K562 (cell line): Measurements from ENCODE around the gene EEPD1. TPM values are rescaled to one million over a fixed set of nuclear protein-coding genes. Genes with fewer than 3 reads are reported as not detected.

ENCODE experiments used
- ATAC-seq: fragments of 200-7000 bp; cut with Tn5 transposase; 3 replicates; pipeline ENCODE4 v1.9.1; 2020; ENCODE audit warnings: moderate library complexity
- BruUV-seq: library from RNA; stranded (reverse); fragments of 400-500 nt; replicated peaks from 2 replicates; lab custom pipeline; 2021; lab: Mats Ljungman, UMichigan
- CTCF ChIA-PET: fragments of 300-600 bp; formaldehyde crosslinking; extraction: SDS; loops from one replicate; lab custom pipeline; 2021; ENCODE audit warnings: low intra/inter-chr PET ratio; lab: Yijun Ruan, JAX
- POLR2A ChIA-PET: fragments of 300-600, 350-650 bp; sonication (Branson Sonifier 250); formaldehyde crosslinking; extraction: SDS; loops from one replicate; lab custom pipeline; 2021; ENCODE audit warnings: antibody characterized with exemption, inconsistent platforms; lab: Yijun Ruan, JAX
- DNase-seq, 4 experiments: peaks; one replicate each; pipeline versions ENCODE4 v3.0.0 to v3.0.0-alpha.2; 2011 to 2018; ENCODE audit warnings: low spot score in 3 of 4, mixed read lengths in 3 of 4; ENCODE audit errors: extremely low read depth in 1 of 4
- FAIRE-seq: peaks from 2 replicates; lab custom pipeline; 2011; peaks lifted over from hg19 to GRCh38; lab: Jason Lieb, UNC
- H2AFZ ChIP-seq: 2 replicates; pipeline ENCODE4 v1.6.0; 2011; ENCODE audit warnings: low read depth, low read length, control low read depth, inconsistent platforms
- H3K27ac ChIP-seq: fragments of 200-600 bp; 3 replicates; pipeline ENCODE4 v1.8.0; 2011; ENCODE audit warnings: low read depth, mild to moderate bottlenecking, control low read depth, inconsistent platforms, low read length, moderate library complexity, mixed read lengths; ENCODE audit errors: extremely low read depth
- H3K27me3 ChIP-seq, 2 experiments: fragments of 300-600 bp in 1 of 2; 2 replicates in 1 of 2; 3 replicates in 1 of 2; pipeline versions ENCODE4 v1.6.0 to v1.8.0; 2011; ENCODE audit warnings: inconsistent platforms in 2 of 2, low read length in 2 of 2, mild to moderate bottlenecking in 1 of 2, mixed read lengths in 1 of 2, moderate library complexity in 1 of 2; ENCODE audit not compliant: control insufficient read depth in 2 of 2, insufficient read depth in 2 of 2
- H3K36me3 ChIP-seq: fragments of 300-600 bp; 3 replicates; pipeline ENCODE4 v1.8.0; 2011; ENCODE audit warnings: mild to moderate bottlenecking, low read length, inconsistent platforms; ENCODE audit not compliant: control insufficient read depth, insufficient read depth
- H3K4me1 ChIP-seq, 2 experiments: fragments of 200-600 bp in 1 of 2; replicated peaks in 1 of 2; 2 replicates in 1 of 2; 3 replicates in 1 of 2; pipeline versions ENCODE4 v1.5.1 to v1.8.0; 2011; ENCODE audit warnings: inconsistent platforms in 2 of 2, low read length in 2 of 2, mild to moderate bottlenecking in 1 of 2, mixed read lengths in 1 of 2, moderate library complexity in 1 of 2; ENCODE audit not compliant: control insufficient read depth in 2 of 2, insufficient read depth in 2 of 2
- H3K4me2 ChIP-seq: 2 replicates; pipeline ENCODE4 v1.6.1; 2011; ENCODE audit warnings: low read length, control low read depth, inconsistent platforms, mixed read lengths; ENCODE audit not compliant: insufficient read depth
- H3K4me3 ChIP-seq: fragments of 200-600 bp; sonication (generic), shearing (Covaris generic); 2 replicates; pipeline ENCODE4 v1.5.1; 2016; ENCODE audit warnings: control low read depth, inconsistent platforms
- H3K79me2 ChIP-seq: fragments of 200-600 bp; 3 replicates; pipeline ENCODE4 v1.8.0; 2011; ENCODE audit warnings: low read length, inconsistent platforms; ENCODE audit not compliant: control insufficient read depth, insufficient read depth
- H3K9ac ChIP-seq, 2 experiments: 2 replicates each; pipeline versions ENCODE4 v1.6.0 to v1.6.1; 2011; ENCODE audit warnings: low read depth in 2 of 2, low read length in 2 of 2, control low read depth in 1 of 2, inconsistent platforms in 1 of 2, mild to moderate bottlenecking in 1 of 2, mixed read lengths in 1 of 2; ENCODE audit not compliant: insufficient read depth in 1 of 2
- H3K9me1 ChIP-seq: one replicate; pipeline ENCODE4 v1.6.0; 2011; ENCODE audit warnings: inconsistent platforms, mild to moderate bottlenecking, low read length, moderate library complexity; ENCODE audit not compliant: control insufficient read depth, insufficient read depth
- H3K9me3 ChIP-seq: replicated peaks from 2 replicates; pipeline ENCODE4 v1.5.1; 2011; ENCODE audit warnings: low read depth, low read length, inconsistent platforms; ENCODE audit not compliant: control insufficient read depth, insufficient read depth
- H4K20me1 ChIP-seq: replicated peaks from 2 replicates; pipeline ENCODE4 v1.6.1; 2011; ENCODE audit warnings: low read length, inconsistent platforms, mixed read lengths; ENCODE audit not compliant: control insufficient read depth, insufficient read depth
- CREBBP ChIP-seq: IDR thresholded peaks from one replicate; pipeline ENCODE4 v1.6.1; 2012; ENCODE audit warnings: low read depth, mild to moderate bottlenecking, control low read depth, inconsistent platforms, low read length
- HMGN3 ChIP-seq: IDR thresholded peaks from 2 replicates; pipeline ENCODE4 v1.6.1; 2011; ENCODE audit warnings: borderline replicate concordance, low read depth, mild to moderate bottlenecking, mixed read lengths, low read length; ENCODE audit not compliant: insufficient read length; ENCODE audit errors: extremely low read depth
- KDM5B ChIP-seq: fragments of 200-600 bp; sonication (generic); IDR thresholded peaks from 2 replicates; pipeline ENCODE4 v1.6.1; 2012; ENCODE audit warnings: low read depth, mild to moderate bottlenecking, moderate library complexity, low read length, control low read depth, inconsistent platforms; ENCODE audit not compliant: insufficient replicate concordance
- NR2F6 ChIP-seq: fragments of 450-650 bp; formaldehyde crosslinking; IDR thresholded peaks from 2 replicates; pipeline ENCODE4 v1.4.0; 2020; ENCODE audit warnings: mild to moderate bottlenecking
- TAF7 ChIP-seq: fragments of 450-650 bp; IDR thresholded peaks from 2 replicates; pipeline ENCODE4 v1.6.1; 2016; ENCODE audit warnings: missing genetic modification characterization, missing compliant biosample characterization
- ZNF445 ChIP-seq: fragments of 250-450 bp; sonication (Bioruptor Pico); IDR thresholded peaks from 2 replicates; pipeline ENCODE4 v1.4.0; 2020; ENCODE audit warnings: low read depth, mild to moderate bottlenecking, moderate library complexity
- ZNF764 ChIP-seq: fragments of 250-450 bp; sonication (Bioruptor Pico); IDR thresholded peaks from 2 replicates; pipeline ENCODE4 v1.4.0; 2020; ENCODE audit warnings: low read depth, mild to moderate bottlenecking, moderate library complexity
- WGBS: fragments of 100-300 bp; shearing (Covaris generic); methylation state at CpG from one replicate; pipeline ENCODE4 v1.1.6; 2016; ENCODE audit warnings: low coverage, mixed read lengths; ENCODE audit not compliant: insufficient coverage; ENCODE audit errors: missing lambda C conversion rate; 5-methylcytosine and 5-hydroxymethylcytosine counted together
- in situ Hi-C: fragments of 300-500 bp; cut with MboI; formaldehyde crosslinking; loops from 4 replicates; pipeline ENCODE4 v1.15.0; 2018; ENCODE audit warnings: inconsistent platforms, mixed read lengths
- intact Hi-C: fragments of 100-400 bp; cut with micrococcal nuclease; formaldehyde crosslinking; loops from 2 replicates; pipeline ENCODE4 v1.14.2; 2022
- polyA plus RNA-seq, 8 experiments: library from polyadenylated mRNA; depleted of rRNA in 4 of 8; stranded (reverse) in 5 of 8; unstranded in 3 of 8; fragments of >200 nt; fragmentation: Nextera tagmentation in 2 of 8; fragmentation: Illumina TruSeq in 1 of 8; extraction: Ambion mirVana in 2 of 8; extraction: Trizol in 1 of 8; gene quantifications; 2 replicates each; pipeline versions ENCODE4 v1.2.1 to v1.2.3, GENCODE V29; 2011 to 2014; ENCODE audit warnings: inconsistent platforms in 1 of 8, missing spikeins in 1 of 8
- total RNA-seq, 7 experiments: library from RNA; depleted of rRNA in 6 of 7; stranded (reverse); fragments of >200 nt in 6 of 7; fragmentation: Illumina TruSeq in 2 of 7; extraction: Trizol in 2 of 7; gene quantifications; 2 replicates each; pipeline versions ENCODE4 v1.2.1 to v1.2.3, GENCODE V29; 2011 to 2021; ENCODE audit warnings: low replicate concordance in 1 of 7
- TF ChIP-seq, protein P1 (sequence below): fragments of 250-450 bp; sonication (Bioruptor Pico); IDR thresholded peaks from 2 replicates; pipeline ENCODE4 v1.5.0; 2021; ENCODE audit warnings: mild to moderate bottlenecking, borderline replicate concordance
- TF ChIP-seq, protein P2 (sequence below), 2 experiments: fragments of 450-650 bp; formaldehyde crosslinking in 1 of 2; IDR thresholded peaks; 2 replicates each; pipeline versions ENCODE4 v1.4.0 to v1.6.1; 2014 to 2020; ENCODE audit warnings: mild to moderate bottlenecking in 2 of 2, borderline replicate concordance in 1 of 2, low read depth in 1 of 2

EEPD1 gene
- total and polyA plus RNA-seq, 9 of the 15 experiments (the other 6 are each of a cell fraction or from before 2014, with no cell fraction given) = 0.01 to 1.5 (median 0.74) TPM; not detected in 1

DNA sequence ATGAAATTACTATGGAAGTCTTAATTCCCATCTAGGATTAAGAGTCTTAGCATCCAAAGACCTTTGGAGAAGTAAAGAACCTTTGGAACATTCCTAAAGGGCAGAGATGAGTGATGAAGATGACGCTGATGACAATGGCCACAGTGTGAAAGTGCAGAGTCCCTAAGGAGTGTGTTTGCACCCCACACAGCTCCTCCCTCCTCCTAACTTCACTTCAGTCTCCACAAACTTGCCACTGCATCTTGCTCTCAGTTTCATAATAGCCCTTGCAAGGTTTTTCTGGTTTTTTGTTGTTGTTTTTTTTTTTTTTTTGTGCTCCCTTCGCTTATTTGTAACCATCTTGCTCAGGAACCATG is 119.1 kb downstream of the EEPD1 start:
- FAIRE-seq (no peak), ATAC-seq (no peak), DNase-seq (no peak)
- ChIA-PET CTCF (no interaction called here), POLR2A (no interaction called here)
- no peaks in the 10 kb centered on the region for H3K9me1 ChIP-seq
- in situ Hi-C loops (no loop called here), intact Hi-C loops (no loop called here)
- no peaks in the 10 kb centered on the region for H3K4me1 ChIP-seq
- H3K27ac ChIP-seq = no peak overlapping the region
- no peaks in the 10 kb centered on the region for H3K79me2 ChIP-seq
- no peak overlapping the region for H2AFZ ChIP-seq
- H3K27me3 ChIP-seq = peaks cover 16 to 27% of the 10 kb centered on the region in 2 experiments
- H3K36me3 ChIP-seq = no peaks in the 10 kb centered on the region
- no TSS peak for BruUV-seq
- no peak overlapping the region for H3K4me3 ChIP-seq
- 0% methylated on average over 2 of the region's 2 CpGs for WGBS
- H3K4me2 ChIP-seq = no peak overlapping the region
- H3K9ac ChIP-seq = no peak overlapping the region
- no peaks in the 10 kb centered on the region for H3K9me3 ChIP-seq
- no peaks in the 10 kb centered on the region for H4K20me1 ChIP-seq
- TF ChIP-seq, protein P1, sequence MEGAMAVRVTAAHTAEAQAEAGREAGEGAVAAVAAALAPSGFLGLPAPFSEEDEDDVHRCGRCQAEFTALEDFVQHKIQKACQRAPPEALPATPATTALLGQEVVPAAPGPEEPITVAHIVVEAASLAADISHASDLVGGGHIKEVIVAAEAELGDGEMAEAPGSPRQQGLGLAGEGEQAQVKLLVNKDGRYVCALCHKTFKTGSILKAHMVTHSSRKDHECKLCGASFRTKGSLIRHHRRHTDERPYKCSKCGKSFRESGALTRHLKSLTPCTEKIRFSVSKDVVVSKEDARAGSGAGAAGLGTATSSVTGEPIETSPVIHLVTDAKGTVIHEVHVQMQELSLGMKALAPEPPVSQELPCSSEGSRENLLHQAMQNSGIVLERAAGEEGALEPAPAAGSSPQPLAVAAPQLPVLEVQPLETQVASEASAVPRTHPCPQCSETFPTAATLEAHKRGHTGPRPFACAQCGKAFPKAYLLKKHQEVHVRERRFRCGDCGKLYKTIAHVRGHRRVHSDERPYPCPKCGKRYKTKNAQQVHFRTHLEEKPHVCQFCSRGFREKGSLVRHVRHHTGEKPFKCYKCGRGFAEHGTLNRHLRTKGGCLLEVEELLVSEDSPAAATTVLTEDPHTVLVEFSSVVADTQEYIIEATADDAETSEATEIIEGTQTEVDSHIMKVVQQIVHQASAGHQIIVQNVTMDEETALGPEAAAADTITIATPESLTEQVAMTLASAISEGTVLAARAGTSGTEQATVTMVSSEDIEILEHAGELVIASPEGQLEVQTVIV = no peak
- no peak for TF ChIP-seq KDM5B
- no peak for TF ChIP-seq TAF7 (tag)
- TF ChIP-seq NR2F6 = no peak
- TF ChIP-seq, protein P2, sequence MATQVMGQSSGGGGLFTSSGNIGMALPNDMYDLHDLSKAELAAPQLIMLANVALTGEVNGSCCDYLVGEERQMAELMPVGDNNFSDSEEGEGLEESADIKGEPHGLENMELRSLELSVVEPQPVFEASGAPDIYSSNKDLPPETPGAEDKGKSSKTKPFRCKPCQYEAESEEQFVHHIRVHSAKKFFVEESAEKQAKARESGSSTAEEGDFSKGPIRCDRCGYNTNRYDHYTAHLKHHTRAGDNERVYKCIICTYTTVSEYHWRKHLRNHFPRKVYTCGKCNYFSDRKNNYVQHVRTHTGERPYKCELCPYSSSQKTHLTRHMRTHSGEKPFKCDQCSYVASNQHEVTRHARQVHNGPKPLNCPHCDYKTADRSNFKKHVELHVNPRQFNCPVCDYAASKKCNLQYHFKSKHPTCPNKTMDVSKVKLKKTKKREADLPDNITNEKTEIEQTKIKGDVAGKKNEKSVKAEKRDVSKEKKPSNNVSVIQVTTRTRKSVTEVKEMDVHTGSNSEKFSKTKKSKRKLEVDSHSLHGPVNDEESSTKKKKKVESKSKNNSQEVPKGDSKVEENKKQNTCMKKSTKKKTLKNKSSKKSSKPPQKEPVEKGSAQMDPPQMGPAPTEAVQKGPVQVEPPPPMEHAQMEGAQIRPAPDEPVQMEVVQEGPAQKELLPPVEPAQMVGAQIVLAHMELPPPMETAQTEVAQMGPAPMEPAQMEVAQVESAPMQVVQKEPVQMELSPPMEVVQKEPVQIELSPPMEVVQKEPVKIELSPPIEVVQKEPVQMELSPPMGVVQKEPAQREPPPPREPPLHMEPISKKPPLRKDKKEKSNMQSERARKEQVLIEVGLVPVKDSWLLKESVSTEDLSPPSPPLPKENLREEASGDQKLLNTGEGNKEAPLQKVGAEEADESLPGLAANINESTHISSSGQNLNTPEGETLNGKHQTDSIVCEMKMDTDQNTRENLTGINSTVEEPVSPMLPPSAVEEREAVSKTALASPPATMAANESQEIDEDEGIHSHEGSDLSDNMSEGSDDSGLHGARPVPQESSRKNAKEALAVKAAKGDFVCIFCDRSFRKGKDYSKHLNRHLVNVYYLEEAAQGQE (IDR thresholded peaks at IDR 0.05; ENCODE audit: borderline replicate concordance) = no peak
- TF ChIP-seq, protein P2 (CRISPR knock-in tag; IDR thresholded peaks at IDR 0.05; ENCODE audit: low read depth) = no peak
- no peak for TF ChIP-seq HMGN3
- no peak for TF ChIP-seq CREBBP
- no peak for TF ChIP-seq ZNF764
- TF ChIP-seq ZNF445 (CRISPR knock-in tag) = no peak
